Thoracic aorta (tissue), 2 donors: ENCODE data around the gene XKRX. TPM values are rescaled to one million over a fixed set of nuclear protein-coding genes. Genes with fewer than 3 reads are reported as not detected.

Source experiments
- total RNA-seq, 2 donors: library from RNA; depleted of rRNA; stranded (reverse); fragments of >200 nt; gene quantifications; one replicate each; pipeline versions ENCODE4 v1.1.0 to v1.2.3, GENCODE V29; 2016

Gene XKRX
- total RNA-seq, 2 donors from 2014 or later: 0.14 to 1.6 TPM

Other genes with a start within 250 kb of the XKRX start
- 10 to 100 TPM; 13.1 to 13.5 TPM for gene SYTL4, start 196.8 kb downstream of the XKRX start, total RNA-seq
- 1 to 10 TPM; 7.2 to 9.2 TPM for gene CSTF2, start 108.5 kb downstream of the XKRX start, total RNA-seq
- gene NOX1, start 54.6 kb downstream of the XKRX start, total RNA-seq: not detected
- not detected for gene ARL13A, start 40.8 kb upstream of the XKRX start, total RNA-seq
- 10 to 100 TPM; 16.1 to 20.5 TPM for gene TRMT2B, start 123.2 kb upstream of the XKRX start, total RNA-seq
- 1 to 10 TPM in 1 of 2 donors, under 1 TPM in 1; 0.68 to 7.7 TPM for gene TMEM35A, start 150.0 kb upstream of the XKRX start, total RNA-seq
- 1 to 10 TPM; 2.2 to 2.4 TPM for gene CENPI, start 169.3 kb upstream of the XKRX start, total RNA-seq